ENCODE measurements around the gene CAMTA1. TPM values are rescaled to one million over a fixed set of nuclear protein-coding genes. Genes with fewer than 3 reads are reported as not detected.
"Not testable (repeated sequence)": the region's sequence is repeated elsewhere in the genome, so short reads cannot be mapped to it uniquely, and the experiment has no call there.

Gene CAMTA1
- polyA plus RNA-seq, 1 donor (not counting 4 experiments of a cell fraction or from before 2014, with no cell fraction given) = 51.4 TPM

GRCh38 chr1:6918925-6919511 is 133.8 kb downstream of the CAMTA1 start:
- Histone ChIP-seq H3K4me1 (ENCODE audit: control insufficient read depth, extremely low read depth, insufficient read depth, low read length) (peaks cover 29% of the 10 kb centered on the region), H4K20me1 (ENCODE audit: control insufficient read depth, extremely low read depth, insufficient read depth, low read length) (no peaks in the 10 kb centered on the region), H3K27ac (ENCODE audit: control insufficient read depth, insufficient read depth, low read length) (no peak overlapping the region), H2AFZ (ENCODE audit: control insufficient read depth, low read length) (peak overlapping the region; percentile 2), H3K9me1 (ENCODE audit: control insufficient read depth, extremely low read depth, insufficient read depth, low read length) (no peaks in the 10 kb centered on the region), H3K4me3 (ENCODE audit: control insufficient read depth in 2 of 3, extremely low read depth in 1 of 3, insufficient read depth in 2 of 3, low read depth in 1 of 3, low read length in 3 of 3) (no peak overlapping the region), H3K36me3 (ENCODE audit: control insufficient read depth in 2 of 2, extremely low read depth in 1 of 2, insufficient read depth in 2 of 2, low read length in 2 of 2) (no peaks in the 10 kb centered on the region), H3K9me3 (ENCODE audit: control insufficient read depth, low read depth, low read length) (no peaks in the 10 kb centered on the region), H3K79me2 (ENCODE audit: control insufficient read depth, insufficient read depth, low read length) (no peaks in the 10 kb centered on the region), H3K9ac (ENCODE audit: control insufficient read depth, extremely low read depth, insufficient read depth, low read length) (no peak overlapping the region), H3K27me3 (ENCODE audit: control insufficient read depth, extremely low read depth, insufficient read depth, low read length) (peaks cover 7% of the 10 kb centered on the region), H3K4me2 (ENCODE audit: control insufficient read depth, extremely low read depth, insufficient read depth, low read depth, low read length) (peak overlapping the region; percentile 40)
- dilution Hi-C loops (cut with MboI; ENCODE audit: extremely low pct_ligation_motif_present, low sequenced_read_pairs) = no loop called here
- peak in 2 of 3 experiments; percentile 7 to 30 for TF ChIP-seq CTCF (optimal IDR thresholded peaks at IDR 0.05 in 1 of 3, IDR thresholded peaks at IDR 0.05 in 1 of 3, conservative IDR thresholded peaks at IDR 0.05 in 1 of 3; ENCODE audit: extremely low read depth in 1 of 3, insufficient read depth in 2 of 3, low read length in 3 of 3)
- TF ChIP-seq EZH2 (IDR thresholded peaks at IDR 0.05; ENCODE audit: low read length) = no peak
- no peak for FAIRE-seq
- DNase-seq (ENCODE audit: low read depth, low spot score) = no peak

- DNase-seq (ENCODE audit: low read depth, low spot score); H3K9me1 ChIP-seq (ENCODE audit: control insufficient read depth, extremely low read depth, insufficient read depth, low read length); H3K27ac ChIP-seq (ENCODE audit: control insufficient read depth, insufficient read depth, low read length); H2AFZ ChIP-seq (ENCODE audit: control insufficient read depth, low read length); H3K9ac ChIP-seq (ENCODE audit: control insufficient read depth, extremely low read depth, insufficient read depth, low read length); H3K9me3 ChIP-seq (ENCODE audit: control insufficient read depth, low read depth, low read length); dilution Hi-C loops (cut with MboI; ENCODE audit: extremely low pct_ligation_motif_present, low sequenced_read_pairs); H3K4me3 ChIP-seq (ENCODE audit: control insufficient read depth in 2 of 3, extremely low read depth in 1 of 3, insufficient read depth in 2 of 3, low read depth in 1 of 3, low read length in 3 of 3); FAIRE-seq; H3K79me2 ChIP-seq (ENCODE audit: control insufficient read depth, insufficient read depth, low read length); H4K20me1 ChIP-seq (ENCODE audit: control insufficient read depth, extremely low read depth, insufficient read depth, low read length); H3K36me3 ChIP-seq (ENCODE audit: control insufficient read depth in 2 of 2, extremely low read depth in 1 of 2, insufficient read depth in 2 of 2, low read length in 2 of 2); H3K4me2 ChIP-seq (ENCODE audit: control insufficient read depth, extremely low read depth, insufficient read depth, low read depth, low read length): not testable (repeated sequence)
- peaks cover 11% of the 10 kb centered on the region for H3K27me3 ChIP-seq (ENCODE audit: control insufficient read depth, extremely low read depth, insufficient read depth, low read length)
- H3K4me1 ChIP-seq (ENCODE audit: control insufficient read depth, extremely low read depth, insufficient read depth, low read length) = peaks cover 29% of the 10 kb centered on the region
Measured at GRCh38 chr1:6921506-6921905, 136.3 kb downstream of the CAMTA1 start.

All from keratinocyte (primary cell).